HT-29 (cell line): ENCODE data around the gene RYR1. TPM values are rescaled to one million over a fixed set of nuclear protein-coding genes. Genes with fewer than 3 reads are reported as not detected.
"Not testable (repeated sequence)": the region's sequence is repeated elsewhere in the genome, so short reads cannot be mapped to it uniquely, and the experiment has no call there.

Experiments used
- DNase-seq: peaks from one replicate; pipeline ENCODE4 v3.0.0-alpha.2; 2015; ENCODE audit warnings: low spot score
- total RNA-seq: library from RNA; depleted of rRNA; stranded (reverse); fragments of >200 nt; shearing (Covaris generic); gene quantifications from 2 replicates; pipeline ENCODE4 v1.2.3, GENCODE V29; 2014

RYR1 gene
- total RNA-seq, 1 experiment from 2014 or later = not detected

GRCh38 chr19:38559428-38560401 is 126.2 kb downstream of the RYR1 start:
- DNase-seq = no peak

- no peak for DNase-seq
These were observed 127.6 kb downstream of the RYR1 start for GRCh38 chr19:38561053-38561606.

DNA sequence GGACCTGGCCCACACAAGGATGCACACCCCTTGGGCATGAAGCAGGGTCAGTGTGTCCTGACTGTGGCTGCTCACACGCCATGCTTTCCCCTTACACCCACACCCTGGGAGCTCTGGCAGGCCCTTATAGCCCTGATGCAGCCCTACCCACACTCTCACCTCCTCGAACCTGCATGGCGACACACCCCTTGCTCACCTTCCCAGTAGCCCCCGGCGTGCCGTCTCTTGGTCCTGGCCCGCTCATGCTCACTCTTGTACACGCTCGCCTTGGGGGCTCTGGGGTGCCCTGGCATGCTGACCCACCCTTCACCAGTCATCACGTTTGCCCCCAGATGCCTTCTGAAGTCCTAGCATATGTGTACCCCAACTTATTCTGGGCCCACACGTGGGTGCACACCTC is 128.2 kb downstream of the RYR1 start:
- no peak for DNase-seq

GRCh38 chr19:38562096-38562495 is 128.6 kb downstream of the RYR1 start:
- DNase-seq = no peak

GRCh38 chr19:38563475-38563874 is 130.0 kb downstream of the RYR1 start:
- no peak for DNase-seq

DNA sequence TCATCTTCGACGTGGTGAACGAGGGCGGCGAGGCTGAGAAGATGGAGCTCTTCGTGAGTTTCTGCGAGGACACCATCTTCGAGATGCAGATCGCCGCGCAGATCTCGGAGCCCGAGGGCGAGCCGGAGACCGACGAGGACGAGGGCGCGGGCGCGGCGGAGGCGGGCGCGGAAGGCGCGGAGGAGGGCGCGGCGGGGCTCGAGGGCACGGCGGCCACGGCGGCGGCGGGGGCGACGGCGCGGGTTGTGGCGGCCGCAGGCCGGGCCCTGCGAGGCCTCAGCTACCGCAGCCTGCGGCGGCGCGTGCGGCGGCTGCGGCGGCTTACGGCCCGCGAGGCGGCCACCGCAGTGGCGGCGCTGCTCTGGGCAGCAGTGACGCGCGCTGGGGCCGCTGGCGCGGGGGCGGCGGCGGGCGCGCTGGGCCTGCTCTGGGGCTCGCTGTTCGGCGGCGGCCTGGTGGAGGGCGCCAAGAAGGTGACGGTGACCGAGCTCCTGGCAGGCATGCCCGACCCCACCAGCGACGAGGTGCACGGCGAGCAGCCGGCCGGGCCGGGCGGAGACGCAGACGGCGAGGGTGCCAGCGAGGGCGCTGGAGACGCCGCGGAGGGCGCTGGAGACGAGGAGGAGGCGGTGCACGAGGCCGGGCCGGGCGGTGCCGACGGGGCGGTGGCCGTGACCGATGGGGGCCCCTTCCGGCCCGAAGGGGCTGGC is 131.6 kb downstream of the RYR1 start:
- no peak for DNase-seq

DNA sequence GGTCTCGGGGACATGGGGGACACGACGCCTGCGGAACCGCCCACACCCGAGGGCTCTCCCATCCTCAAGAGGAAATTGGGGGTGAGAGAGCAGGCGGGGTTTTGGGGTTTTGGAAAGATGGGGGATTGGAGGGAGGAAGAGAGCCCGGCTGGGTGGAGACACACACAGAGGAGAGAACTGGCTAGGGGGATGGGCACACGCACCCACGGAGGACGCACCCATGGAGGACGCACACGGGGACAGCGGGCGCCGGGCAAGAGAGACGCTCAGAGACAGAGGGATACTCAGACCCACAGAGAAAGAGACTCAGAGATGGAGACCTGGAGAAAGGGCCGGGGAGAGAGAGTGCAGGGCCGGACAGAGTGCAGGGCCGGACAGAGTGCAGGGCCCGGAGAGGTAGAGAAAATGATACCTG is 132.2 kb downstream of the RYR1 start:
- DNase-seq = no peak

DNA sequence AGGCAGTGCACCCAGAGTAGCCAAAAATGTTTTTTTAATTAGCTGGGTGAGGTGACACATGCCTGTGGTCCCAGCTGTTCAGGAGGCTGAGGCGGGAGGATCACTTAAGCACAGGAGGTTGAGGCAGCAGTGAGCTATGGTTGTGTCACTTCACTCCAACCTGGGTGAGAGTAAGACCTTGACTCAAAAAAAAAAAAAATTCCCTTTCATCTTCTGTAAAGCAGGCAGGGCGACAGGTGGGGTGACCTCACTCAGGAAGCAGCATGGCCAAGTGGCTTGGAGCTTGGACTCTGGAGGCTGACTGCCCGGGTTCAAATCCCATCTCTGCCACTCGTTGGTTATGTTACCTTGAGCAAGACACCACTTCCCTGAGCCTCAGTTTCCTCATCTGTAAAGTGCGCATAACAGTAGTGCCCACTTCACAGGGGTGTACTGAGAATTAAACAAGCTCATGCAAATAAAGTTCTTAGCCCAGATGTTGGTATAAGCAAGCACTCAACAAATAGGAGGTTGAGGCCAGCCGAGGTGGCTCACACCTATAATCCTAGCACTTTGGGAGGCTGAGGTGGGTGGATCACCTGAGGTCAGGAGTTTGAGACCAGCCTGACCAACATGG is 136.0 kb downstream of the RYR1 start:
- no peak for DNase-seq

DNA sequence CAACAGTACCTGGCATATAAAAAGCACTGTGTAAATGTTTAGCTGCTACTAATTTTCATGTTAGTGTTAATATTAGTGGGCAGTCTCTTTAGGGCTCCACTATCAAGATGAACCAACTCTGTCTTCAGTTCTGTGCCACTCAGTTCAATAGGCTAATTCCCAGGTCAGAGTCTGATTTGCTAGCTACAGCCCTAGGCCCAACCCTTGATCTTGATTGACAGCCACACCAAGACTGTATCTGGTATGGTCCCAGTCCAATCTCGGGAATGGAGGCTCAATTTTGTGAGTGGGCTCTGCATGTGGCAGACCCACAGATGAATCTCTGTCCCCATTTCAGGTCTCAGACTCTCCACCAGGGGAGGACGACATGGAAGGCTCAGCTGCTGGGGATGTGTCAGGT is 138.2 kb downstream of the RYR1 start:
- no peak for DNase-seq

DNA sequence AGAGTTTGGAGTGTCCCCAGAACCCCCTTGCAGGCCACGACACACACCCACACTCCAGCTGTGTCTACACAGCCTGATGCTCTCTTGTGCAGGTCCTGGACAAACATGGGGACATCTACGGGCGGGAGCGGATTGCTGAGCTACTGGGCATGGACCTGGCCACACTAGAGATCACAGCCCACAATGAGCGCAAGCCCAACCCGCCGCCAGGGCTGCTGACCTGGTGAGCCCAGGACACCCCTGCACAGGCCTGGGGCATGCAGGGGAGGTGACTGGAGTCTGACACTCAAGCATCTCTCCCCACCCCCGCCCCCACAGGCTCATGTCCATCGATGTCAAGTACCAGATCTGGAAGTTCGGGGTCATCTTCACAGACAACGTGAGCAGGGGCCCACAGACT is 144.3 kb downstream of the RYR1 start:
- no peak for DNase-seq

DNA sequence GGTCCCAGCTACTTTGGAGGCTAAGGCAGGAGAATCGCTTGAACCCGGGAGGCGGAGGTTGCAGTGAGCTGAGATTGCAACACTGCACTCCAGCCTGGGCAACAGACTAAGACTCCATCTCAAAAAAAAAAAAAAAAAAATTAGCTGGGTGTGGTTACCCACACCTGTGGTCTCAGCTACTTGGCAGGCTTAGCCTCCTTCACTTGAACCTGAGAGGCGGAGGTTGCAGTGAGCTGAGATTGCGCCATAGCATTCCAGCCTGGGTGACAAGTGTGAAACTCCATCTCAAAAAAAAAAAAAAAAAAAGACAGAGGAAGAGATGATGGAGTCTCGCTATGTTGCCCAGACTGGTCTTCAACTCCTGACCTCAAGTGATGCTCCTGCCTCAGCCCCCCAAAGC is 145.8 kb downstream of the RYR1 start:
- not testable (repeated sequence) for DNase-seq

DNA sequence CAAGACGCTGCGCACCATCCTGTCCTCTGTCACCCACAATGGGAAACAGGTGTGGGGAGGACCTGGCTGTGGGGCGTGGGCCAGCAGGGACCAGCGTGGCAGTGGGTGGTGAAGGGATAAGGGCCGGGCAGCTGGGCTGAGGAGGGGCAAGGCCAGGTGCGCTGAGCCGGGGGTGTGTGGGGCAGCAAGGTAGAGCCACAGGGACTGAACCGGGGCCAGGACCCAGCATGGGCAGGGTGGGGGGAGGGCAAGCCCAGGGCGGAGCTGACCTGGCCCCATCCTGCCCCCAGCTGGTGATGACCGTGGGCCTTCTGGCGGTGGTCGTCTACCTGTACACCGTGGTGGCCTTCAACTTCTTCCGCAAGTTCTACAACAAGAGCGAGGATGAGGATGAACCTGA is 146.6 kb downstream of the RYR1 start:
- no peak for DNase-seq

GRCh38 chr19:38583219-38583984 is 149.9 kb downstream of the RYR1 start:
- no peak for DNase-seq

DNA sequence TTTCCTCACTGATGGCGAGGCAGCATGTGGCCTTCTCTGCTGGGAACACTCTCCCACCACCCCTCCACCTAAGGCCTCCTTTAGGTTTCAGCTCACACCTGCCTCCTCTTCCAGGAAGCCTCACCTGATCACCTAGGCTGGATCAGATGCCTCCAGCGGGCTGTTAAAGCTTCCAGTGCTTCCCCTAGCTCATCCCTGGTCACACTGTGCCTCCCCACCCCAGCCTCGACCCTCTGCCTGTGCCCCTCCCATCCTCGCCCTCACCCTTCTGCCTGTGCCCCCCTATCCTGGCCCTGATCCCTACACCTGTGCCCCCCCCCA is 150.5 kb downstream of the RYR1 start:
- no peak for DNase-seq

DNA sequence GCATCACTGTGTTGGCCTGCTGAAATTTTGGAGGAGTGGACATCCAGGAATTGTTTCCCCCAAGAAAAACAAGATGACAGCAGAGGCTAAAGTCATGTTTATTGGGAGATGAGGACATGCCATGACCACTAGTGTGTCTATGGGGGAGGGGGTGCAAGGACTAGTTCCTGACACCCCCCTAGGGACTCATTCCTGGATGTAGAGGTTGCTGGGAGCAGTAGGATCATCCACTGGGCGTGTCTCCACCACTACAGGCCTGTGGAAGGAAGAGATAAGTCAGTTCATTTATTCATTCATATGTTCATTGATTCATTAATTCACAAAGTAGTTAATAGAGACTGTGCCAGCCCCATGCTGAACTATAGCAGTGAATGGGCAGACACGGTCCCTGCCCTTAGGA is 154.1 kb downstream of the RYR1 start:
- no peak for DNase-seq

GRCh38 chr19:38588041-38588440 is 154.6 kb downstream of the RYR1 start:
- DNase-seq = no peak

DNA sequence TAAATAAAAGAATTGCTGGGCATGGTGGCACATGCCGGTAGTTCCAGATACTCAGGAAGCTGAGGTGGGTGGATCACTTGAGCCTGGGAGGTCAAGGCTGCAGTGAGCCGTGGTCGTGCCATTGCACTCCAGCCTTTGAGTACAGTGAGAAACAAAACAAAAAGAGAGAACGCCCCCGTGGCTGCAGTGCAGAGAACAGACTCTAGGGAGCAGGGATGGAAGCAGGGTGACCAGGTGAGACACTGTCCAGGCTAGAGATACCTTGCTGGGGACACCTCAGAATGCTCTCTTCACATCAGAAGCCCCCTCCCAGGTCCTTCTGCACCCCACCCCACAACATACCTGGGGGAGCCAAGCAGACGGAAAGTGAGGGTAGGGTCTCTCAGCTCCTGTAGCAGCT is 159.4 kb downstream of the RYR1 start:
- DNase-seq = peak; percentile 38

DNA sequence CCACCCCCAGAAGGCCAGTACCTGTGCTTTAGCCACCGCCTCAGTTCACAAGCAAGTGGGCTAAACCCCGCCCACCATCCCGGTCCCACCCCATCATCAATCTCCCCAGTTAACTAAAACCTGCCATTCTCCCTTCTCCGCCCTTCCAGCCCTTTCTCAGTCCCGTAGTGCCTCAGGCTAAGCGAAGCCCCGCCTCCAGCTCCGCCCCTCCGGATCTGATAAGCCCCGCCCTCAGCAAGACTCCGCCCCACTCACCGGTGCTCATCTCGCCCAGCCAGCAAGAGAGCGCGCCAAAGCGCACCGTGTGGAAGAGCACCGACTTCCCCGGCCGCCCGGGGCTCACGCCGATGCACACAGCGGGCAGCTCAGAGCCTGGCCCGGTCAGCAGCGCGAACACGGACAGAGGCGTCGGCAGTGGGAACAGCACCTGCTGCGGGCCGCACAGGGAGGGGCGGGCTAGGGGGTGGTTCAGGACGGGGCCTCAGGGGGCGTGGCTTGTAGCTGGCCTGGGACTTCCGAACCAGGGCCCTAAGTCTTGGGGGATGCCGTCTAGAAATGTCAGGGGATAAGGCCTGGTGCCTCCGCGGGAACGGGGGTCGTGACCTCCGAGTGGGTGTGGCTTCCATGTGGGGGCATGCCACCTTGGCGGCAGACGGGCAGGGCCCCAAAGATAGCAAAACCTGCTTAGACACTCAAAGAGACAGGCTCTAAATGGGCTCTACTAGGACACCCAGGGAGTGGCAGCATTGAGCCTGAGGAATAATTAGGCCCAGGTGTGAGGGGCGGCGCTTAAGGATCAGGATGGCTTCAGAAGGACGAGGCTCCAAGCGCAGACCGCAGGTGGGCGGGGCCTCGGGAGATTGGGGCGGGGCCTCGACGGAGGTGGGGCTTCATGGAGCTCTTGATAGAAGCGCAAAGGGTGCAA is 162.8 kb downstream of the RYR1 start:
- peak; percentile 62 for DNase-seq

DNA sequence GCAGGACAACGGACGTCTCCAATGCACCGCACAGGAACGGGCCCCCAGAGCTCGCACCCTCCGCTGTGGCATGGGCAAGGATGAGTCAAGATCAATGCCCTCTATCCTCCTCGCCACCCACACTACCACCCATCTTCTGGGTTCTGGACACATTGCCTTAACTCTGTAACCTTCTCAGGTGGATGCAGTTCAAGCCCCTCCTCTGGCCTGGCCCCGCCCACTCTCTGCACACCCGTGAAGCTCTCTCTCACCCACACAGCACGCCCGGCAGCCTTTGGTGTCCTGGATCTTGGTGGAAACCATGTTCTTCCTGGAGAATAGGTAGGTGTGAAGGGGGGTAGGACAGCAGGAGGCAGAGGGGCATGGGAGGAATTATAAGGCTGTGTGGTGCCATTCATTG is 163.6 kb downstream of the RYR1 start:
- DNase-seq = no peak

- DNase-seq = no peak
These were observed 166.2 kb downstream of the RYR1 start for GRCh38 chr19:38599722-38600121.
